ENCODE data around the gene GPR12.
"Not testable (repeated sequence)": the region's sequence is repeated elsewhere in the genome, so short reads cannot be mapped to it uniquely, and the experiment has no call there.

GPR12 gene

GRCh38 chr13:26747706-26748105 lies 12.9 kb downstream of the GPR12 start:
- DNase-seq: no peak

DNA sequence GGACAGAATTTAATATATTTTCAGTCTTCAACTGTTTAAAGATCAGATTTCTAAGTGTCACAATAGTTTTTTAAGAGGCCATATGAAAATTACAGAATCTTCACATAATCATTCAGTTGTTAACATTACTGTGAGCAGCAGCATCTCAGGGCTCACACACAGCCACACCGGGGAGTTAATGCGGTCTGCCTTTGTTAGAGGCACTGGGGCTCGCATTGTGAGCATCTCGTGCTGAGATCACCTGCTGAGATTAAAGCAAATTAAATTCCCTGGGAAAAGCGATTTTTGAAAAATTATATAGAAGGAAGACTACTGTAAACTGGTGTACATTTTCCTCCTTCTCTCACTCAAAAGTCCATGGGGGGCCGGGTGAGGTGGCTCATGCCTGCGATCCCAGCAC lies 16.6 kb downstream of the GPR12 start:
- DNase-seq: no peak

- no peak for DNase-seq
Observed at GRCh38 chr13:26742691-26743358, 17.8 kb downstream of the GPR12 start.

DNA sequence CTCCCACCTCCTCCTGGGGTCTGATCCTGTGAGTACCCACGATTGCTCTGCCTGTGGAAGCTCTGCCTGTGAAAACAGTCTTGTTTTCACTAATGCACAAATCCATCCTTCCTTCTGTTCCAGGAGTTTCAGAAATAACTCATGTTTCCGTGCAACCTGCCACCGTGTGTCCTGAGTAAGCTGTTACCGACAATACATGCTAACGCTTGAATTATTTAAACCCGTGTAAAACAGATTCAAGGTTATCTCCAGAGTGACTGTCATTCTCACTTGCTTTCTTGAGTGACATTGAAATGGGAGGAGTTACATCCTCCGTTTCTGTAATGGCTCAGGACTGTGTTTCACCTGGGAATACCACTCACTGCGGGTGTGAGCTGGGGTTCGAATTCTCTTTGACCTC lies 24.9 kb downstream of the GPR12 start:
- DNase-seq: no peak

DNA sequence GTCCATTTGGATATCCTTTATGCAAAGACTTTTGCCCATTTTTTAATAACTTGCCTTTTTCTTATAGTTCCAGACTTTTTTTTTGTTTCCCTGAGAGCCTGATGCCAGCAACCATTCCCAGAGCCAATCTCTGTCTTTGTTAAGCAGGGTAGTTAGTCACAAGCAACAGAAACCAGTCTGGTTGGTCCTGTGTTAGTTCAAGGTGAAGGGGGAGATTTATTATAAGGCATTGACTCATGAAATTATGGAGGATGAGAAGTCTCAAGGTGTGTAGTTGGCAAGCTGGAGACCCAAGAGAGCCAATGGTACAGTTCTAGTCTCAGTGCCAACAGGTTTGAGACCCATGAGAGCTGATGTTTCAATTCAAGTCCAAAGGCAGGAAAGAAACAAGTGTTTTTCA lies 33.0 kb downstream of the GPR12 start:
- DNase-seq: no peak

- DNase-seq: no peak
Observed at GRCh38 chr13:26727122-26727521, 33.5 kb downstream of the GPR12 start.

DNA sequence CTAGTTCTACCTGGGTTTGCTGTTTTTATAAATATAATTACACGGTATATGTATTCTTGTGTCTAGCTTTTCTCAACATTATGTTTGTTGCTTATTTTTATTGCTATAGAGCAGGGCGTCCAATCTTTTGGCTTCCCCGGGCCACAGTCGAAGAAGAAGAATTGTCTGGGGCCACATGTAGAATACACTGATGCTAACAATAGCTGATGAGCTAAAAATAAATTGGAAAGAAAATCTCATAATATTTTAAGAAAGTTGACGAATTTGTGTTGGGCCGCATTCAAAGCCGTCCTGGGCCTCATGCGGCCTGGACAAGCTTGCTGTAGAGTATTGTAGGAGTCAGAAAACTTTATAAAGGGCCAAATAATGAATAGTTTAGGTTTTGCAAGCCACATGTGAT lies 33.9 kb downstream of the GPR12 start:
- DNase-seq: no peak

DNA sequence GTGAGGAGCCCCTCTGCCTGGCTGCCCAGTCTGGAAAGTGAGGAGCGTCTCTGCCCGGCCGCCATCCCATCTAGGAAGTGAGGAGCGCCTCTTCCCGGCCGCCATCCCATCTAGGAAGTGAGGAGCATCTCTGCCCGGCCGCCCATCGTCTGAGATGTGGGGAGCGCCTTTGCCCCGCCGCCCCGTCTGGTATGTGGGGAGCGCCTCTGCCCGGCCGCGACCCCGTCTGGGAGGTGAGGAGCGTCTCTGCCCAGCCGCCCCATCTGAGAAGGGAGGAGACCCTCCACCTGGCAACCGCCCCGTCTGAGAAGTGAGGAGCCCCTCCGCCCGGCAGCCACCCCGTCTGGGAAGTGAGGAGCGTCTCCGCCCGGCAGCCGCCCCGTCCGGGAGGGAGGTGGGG lies 37.0 kb downstream of the GPR12 start:
- DNase-seq: not testable (repeated sequence)

- no peak for DNase-seq
Observed at GRCh38 chr13:26722321-26722720, 38.3 kb downstream of the GPR12 start.

GRCh38 chr13:26721251-26722121 lies 39.1 kb downstream of the GPR12 start:
- peak; percentile 85 for DNase-seq

DNA sequence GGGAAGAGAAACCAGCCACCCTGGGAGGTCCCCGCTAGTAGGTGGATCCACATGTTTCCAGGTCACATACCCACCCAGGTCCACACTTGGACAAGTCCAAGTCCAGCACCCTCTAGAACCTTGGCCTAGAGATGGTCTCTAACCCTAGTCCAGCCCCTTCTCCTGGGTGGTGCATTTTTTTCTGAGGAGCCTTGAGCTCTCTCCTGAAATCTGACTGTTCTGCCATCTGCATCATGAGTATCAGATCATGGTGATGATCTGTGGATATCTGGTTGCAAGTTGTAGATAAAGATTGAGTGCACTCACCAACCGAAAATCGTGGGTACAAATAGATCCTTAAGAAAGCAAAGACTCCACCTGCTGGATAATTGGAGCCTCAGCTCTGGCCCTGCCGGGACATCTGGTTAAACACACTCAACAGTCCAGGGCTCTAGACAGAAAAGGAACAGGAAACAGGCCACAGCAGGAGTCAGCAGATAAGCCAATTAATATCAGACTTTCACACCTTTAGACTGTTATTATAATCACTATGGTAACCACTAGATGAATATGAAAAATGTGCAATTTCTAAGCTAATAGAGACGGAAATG lies 41.1 kb downstream of the GPR12 start:
- DNase-seq: peak; percentile 74

DNA sequence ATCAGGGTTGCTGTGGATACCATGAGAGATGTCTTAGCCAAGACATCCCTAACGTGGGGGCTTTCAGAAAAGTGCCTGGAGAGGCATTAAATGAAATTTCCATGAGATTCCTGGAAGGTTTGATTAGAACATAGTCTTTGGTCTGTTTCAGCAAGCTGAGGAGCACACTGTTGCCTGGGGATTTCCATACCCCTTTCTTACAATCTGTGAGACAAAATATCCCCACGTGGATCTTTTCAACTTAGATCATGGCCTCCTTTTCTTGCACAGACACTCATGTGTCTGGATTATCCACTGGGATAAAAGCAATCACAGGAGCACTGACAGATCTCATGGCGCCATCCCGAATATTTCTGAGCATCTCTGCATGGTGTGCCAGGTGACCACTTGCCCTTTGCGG lies 41.7 kb downstream of the GPR12 start:
- DNase-seq: no peak

DNA sequence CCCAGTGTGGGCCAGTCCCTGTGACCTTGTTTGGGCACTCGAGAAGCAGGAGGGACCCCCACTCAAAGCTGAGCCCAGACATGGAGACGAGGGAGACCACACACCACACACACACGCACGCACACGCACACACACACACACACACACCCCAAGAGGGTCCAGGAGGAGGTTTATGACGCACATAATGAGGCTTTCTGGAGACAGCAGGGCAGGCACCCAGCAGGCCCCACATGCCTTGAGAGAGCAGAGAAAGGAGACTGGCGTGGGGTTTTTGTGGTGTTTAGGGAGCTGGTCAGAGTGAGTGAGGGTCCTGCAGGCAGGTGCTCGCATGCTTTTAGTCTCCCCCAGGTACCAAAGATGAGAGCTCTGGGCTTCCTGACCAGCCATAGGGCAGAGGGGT lies 42.4 kb downstream of the GPR12 start:
- DNase-seq: no peak

GRCh38 chr13:26716984-26717383 lies 43.6 kb downstream of the GPR12 start:
- DNase-seq: no peak

GRCh38 chr13:26713341-26713740 lies 47.2 kb downstream of the GPR12 start:
- DNase-seq: no peak

DNA sequence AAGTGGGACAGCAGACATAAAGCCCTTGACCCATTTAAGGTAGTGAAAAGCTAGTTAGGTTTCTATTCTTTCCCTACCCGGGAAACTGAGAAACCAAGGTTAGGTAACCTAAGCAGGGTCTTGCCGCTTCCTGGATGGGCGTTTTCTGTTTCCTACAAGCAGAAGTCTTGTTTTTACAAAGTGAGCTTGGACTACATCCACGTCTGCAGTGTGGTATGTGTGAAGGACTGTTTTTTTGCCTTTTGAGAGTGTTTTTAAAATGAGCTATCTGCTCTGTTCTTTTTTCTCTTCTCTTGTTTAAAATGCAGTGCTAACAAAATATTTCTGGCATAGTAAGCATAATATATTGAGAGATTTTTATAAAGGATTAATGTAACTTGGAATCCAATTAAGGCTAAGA lies 49.4 kb downstream of the GPR12 start:
- DNase-seq: no peak

GRCh38 chr13:26710166-26710565 lies 50.4 kb downstream of the GPR12 start:
- DNase-seq: no peak

DNA sequence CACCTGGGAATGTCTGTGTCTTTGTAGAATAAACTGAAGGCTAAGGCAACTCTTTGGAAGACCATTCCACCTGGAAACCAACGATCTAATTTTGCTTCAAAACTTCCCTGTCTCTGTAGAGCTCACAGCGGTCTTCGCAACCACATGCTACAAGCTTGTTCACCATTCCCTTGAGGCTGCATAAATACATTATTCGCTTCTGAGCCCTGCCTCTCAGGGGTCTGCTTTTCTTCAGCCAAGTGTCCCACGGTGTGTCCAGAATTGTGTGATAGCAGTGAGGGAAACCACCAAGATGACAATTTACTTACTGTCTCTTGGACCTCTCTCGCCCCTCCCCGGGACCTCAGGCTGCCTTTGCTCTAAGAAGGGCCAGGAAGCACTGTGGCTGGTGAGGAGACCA lies 51.1 kb downstream of the GPR12 start:
- no peak for DNase-seq

GRCh38 chr13:26708007-26708297 lies 52.6 kb downstream of the GPR12 start:
- DNase-seq: no peak

DNA sequence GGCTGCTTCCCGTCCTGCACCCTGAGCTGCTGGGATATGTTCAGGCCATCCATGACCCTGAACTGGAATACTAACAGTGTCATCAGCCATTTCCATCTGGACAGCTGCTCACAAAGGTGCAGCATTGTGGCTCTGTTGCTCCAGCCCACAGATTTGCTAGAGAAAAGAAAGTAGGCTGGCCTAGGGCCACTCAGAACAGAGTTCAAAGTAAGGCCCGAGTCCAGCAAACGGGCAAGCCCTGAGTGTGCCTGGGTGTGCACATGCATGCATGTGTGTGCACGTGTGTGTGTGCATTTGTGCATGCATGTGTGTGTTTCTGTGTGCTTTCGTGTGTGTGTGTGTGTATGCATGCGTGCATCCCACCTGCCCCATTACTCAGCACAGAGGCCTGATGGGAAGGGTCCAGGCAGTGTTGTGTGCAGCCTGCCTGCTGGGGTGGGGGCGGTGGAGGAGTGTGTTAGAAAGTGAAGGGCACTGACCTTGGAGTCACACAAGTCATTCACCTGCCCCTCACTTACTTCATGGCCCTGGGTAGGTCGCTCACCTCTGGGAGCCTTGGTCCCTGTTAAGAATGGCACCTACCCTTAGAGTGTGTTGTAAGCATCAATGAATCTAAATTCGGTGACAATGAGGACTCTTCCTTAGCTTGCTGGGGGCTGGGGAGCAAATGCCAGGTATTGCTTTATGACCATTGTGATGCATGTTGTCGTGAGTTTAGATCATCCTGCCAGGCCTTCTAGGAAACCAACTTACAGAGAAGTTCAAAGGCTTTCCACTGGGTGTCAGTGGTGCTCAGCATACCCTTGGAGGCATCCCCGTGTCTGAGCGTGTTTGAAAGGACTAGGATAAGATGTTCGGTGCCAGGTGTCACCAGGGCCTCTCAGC lies 53.2 kb downstream of the GPR12 start:
- DNase-seq: peak; percentile 75

GRCh38 chr13:26706381-26706780 lies 54.2 kb downstream of the GPR12 start:
- no peak for DNase-seq

DNA sequence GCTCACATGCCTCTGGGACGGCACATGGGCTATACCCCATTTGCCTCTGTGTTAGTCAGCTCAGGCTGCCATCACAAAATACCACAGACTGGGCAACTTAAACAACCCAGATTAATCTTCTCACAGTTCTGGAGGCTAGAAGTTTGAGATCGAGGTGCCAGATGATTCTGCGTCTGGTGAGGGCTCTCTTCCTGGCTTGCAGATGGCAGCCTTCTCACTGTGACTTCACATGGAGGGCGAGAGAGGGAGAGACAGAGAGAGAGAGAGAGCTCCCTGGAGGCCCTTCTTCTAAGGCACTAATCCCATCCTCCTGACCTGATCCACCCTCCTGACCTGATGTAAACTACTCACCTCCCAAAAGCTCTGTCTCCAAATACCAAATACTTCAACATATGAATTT lies 55.0 kb downstream of the GPR12 start:
- DNase-seq: no peak
